Trophoblast cell (in vitro differentiated cells and primary cell): ENCODE measurements around the gene AGR2.

Source experiments
- DNase-seq, 2 donors: peaks; one replicate each; pipeline ENCODE4 v3.0.0-alpha.2; 2016
- H2AFZ ChIP-seq: 2 replicates; pipeline ENCODE4 v1.6.1; 2013; ENCODE audit warnings: low read length, moderate library complexity, mild to moderate bottlenecking; ENCODE audit not compliant: insufficient read depth, poor library complexity
- H2AK5ac ChIP-seq: 2 replicates; pipeline ENCODE4 v1.6.1; 2013; ENCODE audit warnings: mild to moderate bottlenecking, low read length
- H2BK120ac ChIP-seq: 2 replicates; pipeline ENCODE4 v1.6.1; 2013; ENCODE audit warnings: low read length, mild to moderate bottlenecking, moderate library complexity; ENCODE audit not compliant: insufficient read depth, poor library complexity
- H2BK12ac ChIP-seq: 2 replicates; pipeline ENCODE4 v1.6.1; 2013; ENCODE audit warnings: mild to moderate bottlenecking, low read length, moderate library complexity
- H2BK5ac ChIP-seq: 2 replicates; pipeline ENCODE4 v1.6.1; 2013; ENCODE audit warnings: low read length, low read depth, moderate library complexity, mild to moderate bottlenecking; ENCODE audit not compliant: poor library complexity
- H3K14ac ChIP-seq: 2 replicates; pipeline ENCODE4 v1.6.1; 2013; ENCODE audit warnings: mild to moderate bottlenecking, low read length
- H3K18ac ChIP-seq: 2 replicates; pipeline ENCODE4 v1.6.1; 2013; ENCODE audit warnings: mild to moderate bottlenecking, low read length
- H3K23ac ChIP-seq: 2 replicates; pipeline ENCODE4 v1.6.1; 2013; ENCODE audit warnings: low read length
- H3K27ac ChIP-seq: 2 replicates; pipeline ENCODE4 v1.5.1; 2013; ENCODE audit warnings: low read depth, mild to moderate bottlenecking, inconsistent platforms, low read length, moderate library complexity
- H3K27me3 ChIP-seq: 2 replicates; pipeline ENCODE4 v1.6.1; 2013; ENCODE audit warnings: inconsistent platforms, mild to moderate bottlenecking, low read length, moderate library complexity; ENCODE audit not compliant: insufficient read depth
- H3K36me3 ChIP-seq, 2 experiments: 1 replicate in 1 of 2; 2 replicates in 1 of 2; pipeline ENCODE4 v1.6.1; 2013; ENCODE audit warnings: low read length in 2 of 2, mild to moderate bottlenecking in 2 of 2, moderate library complexity in 1 of 2; ENCODE audit not compliant: insufficient read depth in 2 of 2, control insufficient read depth in 1 of 2
- H3K4ac ChIP-seq: 2 replicates; pipeline ENCODE4 v1.6.1; 2013; ENCODE audit warnings: low read depth, mild to moderate bottlenecking, low read length, moderate library complexity
- H3K4me1 ChIP-seq, 2 experiments: 1 replicate in 1 of 2; 2 replicates in 1 of 2; pipeline ENCODE4 v1.6.1; 2013; ENCODE audit warnings: low read length in 2 of 2, mild to moderate bottlenecking in 2 of 2, moderate library complexity in 1 of 2; ENCODE audit not compliant: insufficient read depth in 2 of 2, control insufficient read depth in 1 of 2
- H3K4me2 ChIP-seq: 2 replicates; pipeline ENCODE4 v1.6.1; 2013; ENCODE audit warnings: inconsistent platforms, mild to moderate bottlenecking, low read length, moderate library complexity
- H3K4me3 ChIP-seq: 2 replicates; pipeline ENCODE4 v1.5.1; 2013; ENCODE audit warnings: mild to moderate bottlenecking, low read depth, low read length, inconsistent platforms
- H3K79me1 ChIP-seq: one replicate; pipeline ENCODE4 v1.6.1; 2013; ENCODE audit warnings: low read length
- H3K79me2 ChIP-seq: 2 replicates; pipeline ENCODE4 v1.6.1; 2013; ENCODE audit warnings: low read length, mild to moderate bottlenecking; ENCODE audit not compliant: control insufficient read depth, insufficient read depth, poor library complexity
- H3K9ac ChIP-seq: 2 replicates; pipeline ENCODE4 v1.6.1; 2013; ENCODE audit warnings: mild to moderate bottlenecking, low read length
- H3K9me3 ChIP-seq: 2 replicates; pipeline ENCODE4 v1.6.1; 2013; ENCODE audit warnings: low read depth, mild to moderate bottlenecking, control low read depth, inconsistent platforms, low read length; ENCODE audit not compliant: insufficient read depth
- H4K12ac ChIP-seq: 2 replicates; pipeline ENCODE4 v1.6.1; 2013; ENCODE audit warnings: low read depth, mild to moderate bottlenecking, low read length, moderate library complexity
- H4K8ac ChIP-seq: 2 replicates; pipeline ENCODE4 v1.6.1; 2013; ENCODE audit warnings: low read depth, mild to moderate bottlenecking, low read length, moderate library complexity
- H4K91ac ChIP-seq: one replicate; pipeline ENCODE4 v1.6.1; 2013; ENCODE audit warnings: low read depth, mild to moderate bottlenecking, low read length, moderate library complexity
- WGBS: extraction: QIAGEN DNeasy Blood & Tissue Kit; methylation state at CpG from one replicate; pipeline ENCODE4 v1.1.7; 2013; ENCODE audit warnings: missing lambda C conversion rate; ENCODE audit not compliant: insufficient read length, insufficient coverage; ENCODE audit errors: extremely low coverage; 5-methylcytosine and 5-hydroxymethylcytosine counted together

The AGR2 gene

GRCh38 chr7:16794986-16795385, 9.8 kb downstream of the AGR2 start:
- Histone ChIP-seq H3K36me3 (no peaks in the 10 kb centered on the region), H3K4me2 (no peak overlapping the region), H3K4me1 (peaks cover 0 to 2% of the 10 kb centered on the region in 2 experiments), H4K8ac (no peak overlapping the region), H3K18ac (no peak overlapping the region), H3K9ac (no peak overlapping the region), H3K79me1 (no peaks in the 10 kb centered on the region), H2AK5ac (no peak overlapping the region), H3K27me3 (no peaks in the 10 kb centered on the region), H4K91ac (no peak overlapping the region), H2BK5ac (no peak overlapping the region), H4K12ac (no peak overlapping the region), H3K4ac (no peak overlapping the region), H3K23ac (no peak overlapping the region), H2BK12ac (no peak overlapping the region), H2BK120ac (no peak overlapping the region), H3K79me2 (no peaks in the 10 kb centered on the region), H3K9me3 (no peaks in the 10 kb centered on the region), H2AFZ (no peak overlapping the region), H3K4me3 (no peak overlapping the region), H3K27ac (no peak overlapping the region), H3K14ac (no peak overlapping the region)
- no CpG with 5 or more reads among the region's 3 CpGs for WGBS
- no peak for DNase-seq

- no peak overlapping the region for H4K91ac ChIP-seq
- DNase-seq: peak; percentile 22 to 55
- no peak overlapping the region for H4K12ac ChIP-seq
- no peak overlapping the region for H3K4me3 ChIP-seq
- no peak overlapping the region for H2AFZ ChIP-seq
- no peak overlapping the region for H2BK5ac ChIP-seq
- H4K8ac ChIP-seq: no peak overlapping the region
- no CpG with 5 or more reads among the region's 5 CpGs for WGBS
- H3K79me1 ChIP-seq: no peaks in the 10 kb centered on the region
- H3K79me2 ChIP-seq: no peaks in the 10 kb centered on the region
- no peak overlapping the region for H3K4ac ChIP-seq
- H3K36me3 ChIP-seq: no peaks in the 10 kb centered on the region
- H2BK120ac ChIP-seq: no peak overlapping the region
- no peaks in the 10 kb centered on the region for H3K9me3 ChIP-seq
- peaks cover 0 to 2% of the 10 kb centered on the region in 2 experiments for H3K4me1 ChIP-seq
- no peaks in the 10 kb centered on the region for H3K27me3 ChIP-seq
- no peak overlapping the region for H3K27ac ChIP-seq
- H3K9ac ChIP-seq: no peak overlapping the region
- no peak overlapping the region for H2BK12ac ChIP-seq
- H3K14ac ChIP-seq: no peak overlapping the region
- no peak overlapping the region for H3K4me2 ChIP-seq
- H3K23ac ChIP-seq: no peak overlapping the region
- no peak overlapping the region for H3K18ac ChIP-seq
- no peak overlapping the region for H2AK5ac ChIP-seq
Observed at GRCh38 chr7:16791905-16792698, 12.7 kb downstream of the AGR2 start.

GRCh38 chr7:16791071-16791470, 13.7 kb downstream of the AGR2 start:
- Histone ChIP-seq H3K79me2 (no peaks in the 10 kb centered on the region), H3K4me3 (no peak overlapping the region), H3K4me1 (peaks cover 0 to 2% of the 10 kb centered on the region in 2 experiments), H3K4ac (no peak overlapping the region), H3K79me1 (no peaks in the 10 kb centered on the region), H2AFZ (no peak overlapping the region), H3K36me3 (no peaks in the 10 kb centered on the region), H4K91ac (no peak overlapping the region), H2BK5ac (no peak overlapping the region), H3K18ac (no peak overlapping the region), H3K27me3 (no peaks in the 10 kb centered on the region), H2BK12ac (no peak overlapping the region), H4K12ac (no peak overlapping the region), H3K23ac (no peak overlapping the region), H3K9ac (no peak overlapping the region), H2AK5ac (no peak overlapping the region), H3K9me3 (no peaks in the 10 kb centered on the region), H4K8ac (no peak overlapping the region), H3K27ac (no peak overlapping the region), H3K4me2 (no peak overlapping the region), H3K14ac (no peak overlapping the region), H2BK120ac (no peak overlapping the region)
- no peak for DNase-seq
- WGBS: no CpG with 5 or more reads among the region's 1 CpG

GRCh38 chr7:16787127-16787526, 17.7 kb downstream of the AGR2 start:
- Histone ChIP-seq H3K4me1 (peaks cover 0 to 3% of the 10 kb centered on the region in 2 experiments), H3K4me3 (no peak overlapping the region), H2AK5ac (no peak overlapping the region), H4K8ac (no peak overlapping the region), H4K91ac (no peak overlapping the region), H2BK120ac (no peak overlapping the region), H3K9me3 (no peaks in the 10 kb centered on the region), H2BK5ac (no peak overlapping the region), H3K27me3 (no peaks in the 10 kb centered on the region), H3K36me3 (no peaks in the 10 kb centered on the region), H3K79me2 (no peaks in the 10 kb centered on the region), H3K9ac (no peak overlapping the region), H3K23ac (no peak overlapping the region), H2AFZ (no peak overlapping the region), H3K79me1 (no peaks in the 10 kb centered on the region), H3K4ac (no peak overlapping the region), H3K14ac (no peak overlapping the region), H3K27ac (no peak overlapping the region), H3K18ac (no peak overlapping the region), H4K12ac (no peak overlapping the region), H3K4me2 (no peak overlapping the region), H2BK12ac (no peak overlapping the region)
- no peak for DNase-seq
- no CpG with 5 or more reads among the region's 1 CpG for WGBS
